K562 (cell line): Measurements from ENCODE around the gene KAT14. TPM values are rescaled to one million over a fixed set of nuclear protein-coding genes. Genes with fewer than 3 reads are reported as not detected.

ENCODE experiments used
- DIDO1 ChIP-seq: fragments of 450-650 bp; IDR thresholded peaks from 2 replicates; pipeline ENCODE4 v1.6.1; 2016; ENCODE audit warnings: low read depth, missing biosample characterization, missing genetic modification characterization
- FOXK2 ChIP-seq, 2 experiments: fragments of 450-650 bp; IDR thresholded peaks in 1 of 2; conservative IDR thresholded peaks in 1 of 2; 2 replicates each; pipeline ENCODE4 v1.6.1; 2016; ENCODE audit warnings: low read depth in 2 of 2, mild to moderate bottlenecking in 1 of 2
- GATAD2B ChIP-seq: fragments of 450-650 bp; IDR thresholded peaks from 2 replicates; pipeline ENCODE4 v1.6.1; 2017; ENCODE audit warnings: mild to moderate bottlenecking, borderline replicate concordance
- GTF2A2 ChIP-seq: IDR thresholded peaks from 2 replicates; pipeline ENCODE4 v1.6.1; 2016; ENCODE audit warnings: mild to moderate bottlenecking, missing genetic modification characterization, missing compliant biosample characterization
- HNRNPL ChIP-seq: fragments of 200-400 bp; formaldehyde crosslinking; IDR thresholded peaks from 2 replicates; pipeline ENCODE4 v1.6.1; 2017; ENCODE audit warnings: low read depth, mild to moderate bottlenecking, low read length
- LCOR ChIP-seq: sonication (generic); formaldehyde crosslinking; IDR thresholded peaks from 2 replicates; pipeline ENCODE4 v1.8.0; 2022; ENCODE audit warnings: mild to moderate bottlenecking, missing genetic modification reagents
- MBD2 ChIP-seq: sonication (generic); IDR thresholded peaks from 2 replicates; pipeline ENCODE4 v1.6.1; 2016; ENCODE audit warnings: low read depth, borderline replicate concordance
- MYC ChIP-seq, 2 experiments: fragments of 250-450 bp in 1 of 2; sonication (Bioruptor Pico) in 1 of 2; IDR thresholded peaks; 2 replicates each; pipeline versions ENCODE4 v1.5.1 to v1.6.1; 2012 to 2021; ENCODE audit warnings: low read depth in 2 of 2, borderline replicate concordance in 1 of 2, improper control_type of control experiment in 1 of 2, low read length in 1 of 2, mild to moderate bottlenecking in 1 of 2, moderate library complexity in 1 of 2
- POLR2AphosphoS5 ChIP-seq: IDR thresholded peaks from 2 replicates; pipeline ENCODE4 v1.6.1; 2011; ENCODE audit warnings: mild to moderate bottlenecking, low read depth, low read length, moderate library complexity; ENCODE audit not compliant: control insufficient read depth, insufficient read depth
- RBM17 ChIP-seq: fragments of 200-400 bp; formaldehyde crosslinking; IDR thresholded peaks from 2 replicates; pipeline ENCODE4 v1.6.1; 2017; ENCODE audit warnings: low read depth, mild to moderate bottlenecking, low read length, borderline replicate concordance
- RNF2 ChIP-seq: sonication (generic); IDR thresholded peaks from 2 replicates; pipeline ENCODE4 v1.6.1; 2016
- TAF1 ChIP-seq: IDR thresholded peaks from 2 replicates; pipeline ENCODE4 v1.6.1; 2011; ENCODE audit warnings: mild to moderate bottlenecking, low read length, moderate library complexity; ENCODE audit not compliant: insufficient read depth, control insufficient read depth, severe bottlenecking; ENCODE audit errors: extremely low read depth
- TEAD2 ChIP-seq: fragments of 450-650 bp; IDR thresholded peaks from 2 replicates; pipeline ENCODE4 v1.6.1; 2016; ENCODE audit warnings: missing genetic modification characterization, control low read depth, missing compliant biosample characterization
- TOE1 ChIP-seq, 2 experiments: fragments of 450-650 bp in 1 of 2; sonication (generic) in 1 of 2; formaldehyde crosslinking in 1 of 2; IDR thresholded peaks; 2 replicates each; pipeline versions ENCODE4 v1.7.1 to v1.8.0; 2016 to 2022; ENCODE audit warnings: borderline replicate concordance in 2 of 2, mild to moderate bottlenecking in 2 of 2, antibody characterized with exemption in 1 of 2, inconsistent platforms in 1 of 2, low read depth in 1 of 2, missing genetic modification reagents in 1 of 2, moderate library complexity in 1 of 2
- ZBTB7A ChIP-seq: IDR thresholded peaks from 2 replicates; pipeline ENCODE4 v1.6.1; 2011; ENCODE audit warnings: low read depth, mild to moderate bottlenecking, low read length, moderate library complexity, borderline replicate concordance; ENCODE audit not compliant: control insufficient read depth
- ZKSCAN3 ChIP-seq: fragments of 250-450 bp; sonication (Bioruptor Pico); IDR thresholded peaks from 2 replicates; pipeline ENCODE4 v1.4.0; 2020
- polyA plus RNA-seq, 8 experiments: library from polyadenylated mRNA; depleted of rRNA in 4 of 8; stranded (reverse) in 5 of 8; unstranded in 3 of 8; fragments of >200 nt; fragmentation: Nextera tagmentation in 2 of 8; fragmentation: Illumina TruSeq in 1 of 8; extraction: Ambion mirVana in 2 of 8; extraction: Trizol in 1 of 8; gene quantifications; 2 replicates each; pipeline versions ENCODE4 v1.2.1 to v1.2.3, GENCODE V29; 2011 to 2014; ENCODE audit warnings: inconsistent platforms in 1 of 8, missing spikeins in 1 of 8
- total RNA-seq, 7 experiments: library from RNA; depleted of rRNA in 6 of 7; stranded (reverse); fragments of >200 nt in 6 of 7; fragmentation: Illumina TruSeq in 2 of 7; extraction: Trizol in 2 of 7; gene quantifications; 2 replicates each; pipeline versions ENCODE4 v1.2.1 to v1.2.3, GENCODE V29; 2011 to 2021; ENCODE audit warnings: low replicate concordance in 1 of 7
- TF ChIP-seq, protein P1 (sequence below): sonication (generic); formaldehyde crosslinking; IDR thresholded peaks from 2 replicates; pipeline ENCODE4 v1.9.0; 2022; ENCODE audit warnings: mild to moderate bottlenecking, missing genetic modification reagents
- TF ChIP-seq, protein P2 (sequence below): sonication (generic); formaldehyde crosslinking; IDR thresholded peaks from 2 replicates; pipeline ENCODE4 v1.4.0; 2020; ENCODE audit warnings: mild to moderate bottlenecking, missing genetic modification reagents
- TF ChIP-seq, protein P3 (sequence below): sonication (generic); formaldehyde crosslinking; IDR thresholded peaks from 2 replicates; pipeline ENCODE4 v1.8.0; 2022; ENCODE audit warnings: mild to moderate bottlenecking, low read depth, missing genetic modification reagents
- TF ChIP-seq, protein P4 (sequence below): sonication (generic); formaldehyde crosslinking; IDR thresholded peaks from 2 replicates; pipeline ENCODE4 v1.8.0; 2022; ENCODE audit warnings: mild to moderate bottlenecking, missing genetic modification reagents
- TF ChIP-seq, protein P5 (sequence below): fragments of 450-650 bp; IDR thresholded peaks from 2 replicates; pipeline ENCODE4 v1.6.1; 2016; ENCODE audit warnings: low read depth, mild to moderate bottlenecking, moderate library complexity

Gene KAT14
- total and polyA plus RNA-seq, 9 of the 15 experiments (the other 6 are each of a cell fraction or from before 2014, with no cell fraction given), result 1.7 to 7.2 (median 5.6) TPM

DNA sequence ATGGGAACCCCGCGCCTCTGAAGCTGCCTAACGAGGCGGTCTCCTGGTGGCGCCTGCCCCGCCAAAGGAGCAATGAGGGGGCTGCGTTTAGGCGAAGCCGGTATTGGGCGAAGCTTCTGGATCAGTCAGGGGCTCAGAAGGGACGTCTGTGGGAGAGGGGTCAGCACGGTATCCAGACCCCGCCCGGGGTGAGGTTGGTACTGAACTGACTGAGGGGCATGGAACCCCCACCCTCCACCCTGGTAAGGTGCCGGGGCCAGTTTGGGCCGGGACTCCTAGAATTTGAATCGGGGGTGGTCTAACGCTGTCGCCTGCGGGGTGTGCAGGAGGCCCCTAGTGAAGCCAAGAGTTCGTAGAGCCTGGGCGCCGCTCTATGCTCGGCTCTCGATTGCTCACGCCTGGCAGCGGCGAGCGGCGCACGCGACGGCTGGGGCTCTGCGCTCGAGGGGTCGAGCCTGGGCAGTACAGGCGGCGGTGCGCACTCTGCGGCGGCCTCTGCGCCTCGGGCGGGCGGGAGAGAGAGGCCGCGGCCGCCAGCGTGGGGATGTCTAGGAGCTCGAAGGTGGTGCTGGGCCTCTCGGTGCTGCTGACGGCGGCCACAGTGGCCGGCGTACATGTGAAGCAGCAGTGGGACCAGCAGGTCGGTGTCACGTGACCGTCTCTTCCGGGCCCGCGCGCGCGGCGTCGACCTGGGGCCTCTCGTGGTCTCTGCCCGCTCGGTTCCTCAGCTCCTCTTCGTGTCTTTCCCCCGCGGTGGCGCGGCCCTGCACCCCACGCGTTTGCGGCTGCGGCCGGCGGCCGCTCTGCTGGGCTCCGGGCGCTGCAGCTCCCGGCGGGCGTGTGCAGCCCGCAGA, at the start of gene KAT14, which contains the start of gene PET117 (continued):
- peak; percentile 94 for TF ChIP-seq MYC (IDR thresholded peaks at IDR 0.05; ENCODE audit: low read depth, low read length)
- no peak for TF ChIP-seq MYC (CRISPR knock-in tag; IDR thresholded peaks at IDR 0.05; ENCODE audit: borderline replicate concordance, low read depth)
- TF ChIP-seq, protein P1, sequence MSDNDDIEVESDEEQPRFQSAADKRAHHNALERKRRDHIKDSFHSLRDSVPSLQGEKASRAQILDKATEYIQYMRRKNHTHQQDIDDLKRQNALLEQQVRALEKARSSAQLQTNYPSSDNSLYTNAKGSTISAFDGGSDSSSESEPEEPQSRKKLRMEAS (CRISPR knock-in tag), result peak; percentile 91
- TF ChIP-seq TEAD2 (tag), result no peak
- peak; percentile 39; the same call in 1 of the 2 replicates for TF ChIP-seq DIDO1 (tag)
- 0 out of 4 replicates have a peak, but pooled peaks of 1 of the 2 experiments have one; percentile 13 for TF ChIP-seq FOXK2 (conservative IDR thresholded peaks at IDR 0.05 in 1 of 2, IDR thresholded peaks at IDR 0.05 in 1 of 2; ENCODE audit: low read depth in 2 of 2)
- TF ChIP-seq, protein P2, sequence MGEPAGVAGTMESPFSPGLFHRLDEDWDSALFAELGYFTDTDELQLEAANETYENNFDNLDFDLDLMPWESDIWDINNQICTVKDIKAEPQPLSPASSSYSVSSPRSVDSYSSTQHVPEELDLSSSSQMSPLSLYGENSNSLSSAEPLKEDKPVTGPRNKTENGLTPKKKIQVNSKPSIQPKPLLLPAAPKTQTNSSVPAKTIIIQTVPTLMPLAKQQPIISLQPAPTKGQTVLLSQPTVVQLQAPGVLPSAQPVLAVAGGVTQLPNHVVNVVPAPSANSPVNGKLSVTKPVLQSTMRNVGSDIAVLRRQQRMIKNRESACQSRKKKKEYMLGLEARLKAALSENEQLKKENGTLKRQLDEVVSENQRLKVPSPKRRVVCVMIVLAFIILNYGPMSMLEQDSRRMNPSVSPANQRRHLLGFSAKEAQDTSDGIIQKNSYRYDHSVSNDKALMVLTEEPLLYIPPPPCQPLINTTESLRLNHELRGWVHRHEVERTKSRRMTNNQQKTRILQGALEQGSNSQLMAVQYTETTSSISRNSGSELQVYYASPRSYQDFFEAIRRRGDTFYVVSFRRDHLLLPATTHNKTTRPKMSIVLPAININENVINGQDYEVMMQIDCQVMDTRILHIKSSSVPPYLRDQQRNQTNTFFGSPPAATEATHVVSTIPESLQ (CRISPR knock-in tag), result no peak
- TF ChIP-seq HNRNPL, result no peak
- peak; percentile 21; the same call in 1 of the 2 replicates for TF ChIP-seq ZBTB7A
- TF ChIP-seq RNF2, result peak; percentile 32; the same call in 1 of the 2 replicates
- TF ChIP-seq, protein P3, sequence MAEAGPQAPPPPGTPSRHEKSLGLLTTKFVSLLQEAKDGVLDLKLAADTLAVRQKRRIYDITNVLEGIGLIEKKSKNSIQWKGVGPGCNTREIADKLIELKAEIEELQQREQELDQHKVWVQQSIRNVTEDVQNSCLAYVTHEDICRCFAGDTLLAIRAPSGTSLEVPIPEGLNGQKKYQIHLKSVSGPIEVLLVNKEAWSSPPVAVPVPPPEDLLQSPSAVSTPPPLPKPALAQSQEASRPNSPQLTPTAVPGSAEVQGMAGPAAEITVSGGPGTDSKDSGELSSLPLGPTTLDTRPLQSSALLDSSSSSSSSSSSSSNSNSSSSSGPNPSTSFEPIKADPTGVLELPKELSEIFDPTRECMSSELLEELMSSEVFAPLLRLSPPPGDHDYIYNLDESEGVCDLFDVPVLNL, result no peak
- TF ChIP-seq ZKSCAN3 (CRISPR knock-in tag), result no peak
- no peak for TF ChIP-seq GTF2A2
- peak; percentile 66 for TF ChIP-seq TAF1
- peak; percentile 33; the same call in 1 of the 2 replicates for TF ChIP-seq GATAD2B
- TF ChIP-seq TOE1 (IDR thresholded peaks at IDR 0.05; ENCODE audit: borderline replicate concordance), result peak; percentile 98
- TF ChIP-seq TOE1 (CRISPR knock-in tag; IDR thresholded peaks at IDR 0.05; ENCODE audit: borderline replicate concordance, low read depth), result no peak
- TF ChIP-seq MBD2, result peak; percentile 24; the same call in 1 of the 2 replicates
- TF ChIP-seq, protein P4, sequence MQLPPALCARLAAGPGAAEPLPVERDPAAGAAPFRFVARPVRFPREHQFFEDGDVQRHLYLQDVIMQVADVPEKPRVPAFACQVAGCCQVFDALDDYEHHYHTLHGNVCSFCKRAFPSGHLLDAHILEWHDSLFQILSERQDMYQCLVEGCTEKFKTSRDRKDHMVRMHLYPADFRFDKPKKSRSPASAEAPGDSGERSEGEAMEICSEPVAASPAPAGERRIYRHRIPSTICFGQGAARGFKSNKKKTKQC (CRISPR knock-in tag), result peak; percentile 92
- TF ChIP-seq, protein P5, sequence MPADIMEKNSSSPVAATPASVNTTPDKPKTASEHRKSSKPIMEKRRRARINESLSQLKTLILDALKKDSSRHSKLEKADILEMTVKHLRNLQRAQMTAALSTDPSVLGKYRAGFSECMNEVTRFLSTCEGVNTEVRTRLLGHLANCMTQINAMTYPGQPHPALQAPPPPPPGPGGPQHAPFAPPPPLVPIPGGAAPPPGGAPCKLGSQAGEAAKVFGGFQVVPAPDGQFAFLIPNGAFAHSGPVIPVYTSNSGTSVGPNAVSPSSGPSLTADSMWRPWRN, result 0 out of 2 replicates have a peak, but pooled peaks have one; percentile 35
- peak; percentile 48 for TF ChIP-seq POLR2AphosphoS5
- TF ChIP-seq LCOR (CRISPR knock-in tag), result no peak
- TF ChIP-seq RBM17, result no peak
